H1 (cell line): ENCODE results near the gene METTL5. TPM values are rescaled to one million over a fixed set of nuclear protein-coding genes. Genes with fewer than 3 reads are reported as not detected.

Experiments
- BRCA1 ChIP-seq: IDR thresholded peaks from 2 replicates; pipeline ENCODE4 v1.6.1; 2012; ENCODE audit warnings: low read depth, low read length, improper control_type of control experiment
- CBX5 ChIP-seq: fragments of 300-800, 300-1000 bp; sonication (generic); IDR thresholded peaks from 2 replicates; pipeline ENCODE4 v1.7.1; 2016; ENCODE audit warnings: antibody characterized with exemption, low read length, low read depth
- CTCF ChIP-seq, 3 experiments: IDR thresholded peaks; 1 replicate in 2 of 3; 2 replicates in 1 of 3; pipeline versions ENCODE4 v1.5.1 to v1.6.1; 2011; ENCODE audit warnings: low read length in 3 of 3, mild to moderate bottlenecking in 3 of 3, inconsistent platforms in 2 of 3, low read depth in 1 of 3, moderate library complexity in 1 of 3; ENCODE audit not compliant: insufficient read depth in 1 of 3; ENCODE audit errors: control extremely low read depth in 1 of 3
- GABPA ChIP-seq: IDR thresholded peaks from 2 replicates; pipeline ENCODE4 v1.6.1; 2011; ENCODE audit warnings: mild to moderate bottlenecking, low read length, moderate library complexity, borderline replicate concordance; ENCODE audit not compliant: insufficient read depth
- GTF2F1 ChIP-seq: IDR thresholded peaks from 2 replicates; pipeline ENCODE4 v1.6.1; 2012; ENCODE audit warnings: low read depth, low read length, improper control_type of control experiment, borderline replicate concordance
- HDAC6 ChIP-seq: IDR thresholded peaks from one replicate; pipeline ENCODE4 v1.7.1; 2012; ENCODE audit warnings: low read depth, mild to moderate bottlenecking, inconsistent platforms, low read length, moderate library complexity
- JUN ChIP-seq: IDR thresholded peaks from 2 replicates; pipeline ENCODE4 v1.6.1; 2011; ENCODE audit warnings: low read depth, mild to moderate bottlenecking, improper control_type of control experiment, low read length
- JUND ChIP-seq: IDR thresholded peaks from 2 replicates; pipeline ENCODE4 v1.6.1; 2011; ENCODE audit warnings: mild to moderate bottlenecking, improper control_type of control experiment, low read length
- KDM1A ChIP-seq: fragments of 200-600, 300-600 bp; sonication (generic); IDR thresholded peaks from 2 replicates; pipeline ENCODE4 v1.7.1; 2016; ENCODE audit warnings: mild to moderate bottlenecking, low read length, borderline replicate concordance
- KDM4A ChIP-seq: IDR thresholded peaks from one replicate; pipeline ENCODE4 v1.7.1; 2012; ENCODE audit warnings: low read depth, mild to moderate bottlenecking, moderate library complexity, low read length, inconsistent platforms; ENCODE audit not compliant: severe bottlenecking
- POU5F1 ChIP-seq: IDR thresholded peaks from 2 replicates; pipeline ENCODE4 v1.6.1; 2011; ENCODE audit warnings: low read depth, mild to moderate bottlenecking, low read length, moderate library complexity
- RAD21 ChIP-seq, 2 experiments: IDR thresholded peaks in 1 of 2; conservative IDR thresholded peaks in 1 of 2; 2 replicates each; pipeline ENCODE4 v1.6.1; 2011; ENCODE audit warnings: low read depth in 2 of 2, low read length in 2 of 2, improper control_type of control experiment in 1 of 2, inconsistent platforms in 1 of 2, mild to moderate bottlenecking in 1 of 2, moderate library complexity in 1 of 2
- RXRA ChIP-seq: IDR thresholded peaks from 2 replicates; pipeline ENCODE4 v1.6.1; 2011; ENCODE audit warnings: low read depth, mild to moderate bottlenecking, low read length, moderate library complexity; ENCODE audit not compliant: insufficient read depth
- SP1 ChIP-seq: IDR thresholded peaks from 2 replicates; pipeline ENCODE4 v1.6.1; 2011; ENCODE audit warnings: low read depth, low read length
- TAF1 ChIP-seq: IDR thresholded peaks from 2 replicates; pipeline ENCODE4 v1.6.1; 2011; ENCODE audit warnings: mild to moderate bottlenecking, low read depth, low read length
- TEAD4 ChIP-seq: IDR thresholded peaks from 2 replicates; pipeline ENCODE4 v1.6.1; 2012; ENCODE audit warnings: low read depth, low read length, inconsistent platforms, mixed read lengths
- polyA plus RNA-seq, 7 experiments: library from polyadenylated mRNA; depleted of rRNA in 3 of 7; stranded (reverse) in 5 of 7; unstranded in 2 of 7; fragments of >200 nt in 5 of 7; fragments of 200-250 nt in 2 of 7; gene quantifications; 1 replicate in 5 of 7; 2 replicates in 1 of 7; 4 replicates in 1 of 7; pipeline versions ENCODE4 v1.2.1 to v1.2.3, GENCODE V29; 2011 to 2013; ENCODE audit warnings: missing spikeins in 2 of 7, mixed read lengths in 2 of 7
- total RNA-seq: library from RNA; stranded (reverse); fragmentation: NEBNext Ultra II Directional; extraction: Animal tissue kit (Norgen Biotek cat#: 25700); gene quantifications from 2 replicates; pipeline ENCODE4 v1.2.1, GENCODE V29; 2021
- TF ChIP-seq, protein P1 (sequence below): IDR thresholded peaks from 2 replicates; pipeline ENCODE4 v1.6.1; 2012; ENCODE audit warnings: low read length, inconsistent platforms
- TF ChIP-seq, protein P2 (sequence below): IDR thresholded peaks from 2 replicates; pipeline ENCODE4 v1.6.1; 2011; ENCODE audit warnings: low read length, improper control_type of control experiment

The METTL5 gene
- total and polyA plus RNA-seq, 2 of the 8 experiments (the other 6 are each of a cell fraction or from before 2014, with no cell fraction given): 34.5 to 74.1 TPM

- TF ChIP-seq KDM4A: peak; percentile 80
- TF ChIP-seq KDM1A: peak; percentile 48; the same call in 1 of the 2 replicates
- no peak for TF ChIP-seq POU5F1
- TF ChIP-seq BRCA1: no peak
- no peak for TF ChIP-seq CBX5
- no peak for TF ChIP-seq HDAC6
- TF ChIP-seq GTF2F1: no peak
- TF ChIP-seq RXRA: no peak
- peak; percentile 94 to 99 (median 98) for TF ChIP-seq CTCF (IDR thresholded peaks at IDR 0.05; ENCODE audit: control extremely low read depth in 1 of 3, insufficient read depth in 1 of 3, low read depth in 1 of 3, low read length in 3 of 3)
- TF ChIP-seq, protein P1, sequence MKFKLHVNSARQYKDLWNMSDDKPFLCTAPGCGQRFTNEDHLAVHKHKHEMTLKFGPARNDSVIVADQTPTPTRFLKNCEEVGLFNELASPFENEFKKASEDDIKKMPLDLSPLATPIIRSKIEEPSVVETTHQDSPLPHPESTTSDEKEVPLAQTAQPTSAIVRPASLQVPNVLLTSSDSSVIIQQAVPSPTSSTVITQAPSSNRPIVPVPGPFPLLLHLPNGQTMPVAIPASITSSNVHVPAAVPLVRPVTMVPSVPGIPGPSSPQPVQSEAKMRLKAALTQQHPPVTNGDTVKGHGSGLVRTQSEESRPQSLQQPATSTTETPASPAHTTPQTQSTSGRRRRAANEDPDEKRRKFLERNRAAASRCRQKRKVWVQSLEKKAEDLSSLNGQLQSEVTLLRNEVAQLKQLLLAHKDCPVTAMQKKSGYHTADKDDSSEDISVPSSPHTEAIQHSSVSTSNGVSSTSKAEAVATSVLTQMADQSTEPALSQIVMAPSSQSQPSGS: no peak
- no peak for TF ChIP-seq SP1
- peak; percentile 75 to 82 for TF ChIP-seq RAD21 (IDR thresholded peaks at IDR 0.05 in 1 of 2, conservative IDR thresholded peaks at IDR 0.05 in 1 of 2; ENCODE audit: low read depth in 2 of 2, low read length in 2 of 2)
- TF ChIP-seq JUND: no peak
- TF ChIP-seq TEAD4: no peak
- no peak for TF ChIP-seq JUN
- TF ChIP-seq, protein P2, sequence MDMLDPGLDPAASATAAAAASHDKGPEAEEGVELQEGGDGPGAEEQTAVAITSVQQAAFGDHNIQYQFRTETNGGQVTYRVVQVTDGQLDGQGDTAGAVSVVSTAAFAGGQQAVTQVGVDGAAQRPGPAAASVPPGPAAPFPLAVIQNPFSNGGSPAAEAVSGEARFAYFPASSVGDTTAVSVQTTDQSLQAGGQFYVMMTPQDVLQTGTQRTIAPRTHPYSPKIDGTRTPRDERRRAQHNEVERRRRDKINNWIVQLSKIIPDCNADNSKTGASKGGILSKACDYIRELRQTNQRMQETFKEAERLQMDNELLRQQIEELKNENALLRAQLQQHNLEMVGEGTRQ: no peak
- peak; percentile 79 for TF ChIP-seq TAF1
- no peak for TF ChIP-seq GABPA
Observed at GRCh38 chr2:169824373-169825333, at the start of gene METTL5 (continued).
